ENCODE measurements around the gene CABYR.
A peak's percentile ranks its signal among the peaks of the same experiment; 100 is the strongest.

The CABYR gene

GRCh38 chr18:24138789-24139616 is at the start of gene CABYR:
TSS of gene CABYR (plus strand) at chr18:24139062. CDS start at chr18:24143115, 4,053 bp downstream.
- no peaks in the 10 kb centered on the region for H3K9me3 ChIP-seq (ENCODE audit: control insufficient read depth, low read length)
- H3K4me1 ChIP-seq (ENCODE audit: control insufficient read depth, insufficient read depth, low read length) = peaks cover 13% of the 10 kb centered on the region
- H3K4me3 ChIP-seq (ENCODE audit: low read length) = peak within 1 kb of the TSS; percentile 83
- H3K36me3 ChIP-seq (ENCODE audit: control insufficient read depth, insufficient read depth, low read length, severe bottlenecking) = peaks cover 17% of the 10 kb centered on the region
- no peaks in the 10 kb centered on the region for H3K27me3 ChIP-seq (replicated peaks; ENCODE audit: control insufficient read depth, insufficient read depth, low read length)
- peak; percentile 92 for DNase-seq (ENCODE audit: low read depth)
- H3K9ac ChIP-seq (ENCODE audit: low read length) = peak within 1 kb of the TSS; percentile 81

- peak; percentile 19 for DNase-seq (ENCODE audit: low read depth)
- no peaks in the 10 kb centered on the region for H3K27me3 ChIP-seq (replicated peaks; ENCODE audit: control insufficient read depth, insufficient read depth, low read length)
- H3K4me3 ChIP-seq (ENCODE audit: low read length) = no peak overlapping the region
- H3K9me3 ChIP-seq (ENCODE audit: control insufficient read depth, low read length) = no peaks in the 10 kb centered on the region
- H3K4me1 ChIP-seq (ENCODE audit: control insufficient read depth, insufficient read depth, low read length) = peaks cover 16% of the 10 kb centered on the region
- H3K36me3 ChIP-seq (ENCODE audit: control insufficient read depth, insufficient read depth, low read length, severe bottlenecking) = peaks cover 55% of the 10 kb centered on the region
- H3K9ac ChIP-seq (ENCODE audit: low read length) = no peak overlapping the region
These were observed 49.8 kb upstream of the CABYR start for GRCh38 chr18:24089076-24089475.

GRCh38 chr18:24089515-24090337 is 49.1 kb upstream of the CABYR start:
- Histone ChIP-seq H3K9me3 (ENCODE audit: control insufficient read depth, low read length) (no peaks in the 10 kb centered on the region), H3K36me3 (ENCODE audit: control insufficient read depth, insufficient read depth, low read length, severe bottlenecking) (peaks cover 56% of the 10 kb centered on the region), H3K27me3 (replicated peaks; ENCODE audit: control insufficient read depth, insufficient read depth, low read length) (no peaks in the 10 kb centered on the region), H3K4me1 (ENCODE audit: control insufficient read depth, insufficient read depth, low read length) (peaks cover 21% of the 10 kb centered on the region), H3K4me3 (ENCODE audit: low read length) (no peak overlapping the region), H3K9ac (ENCODE audit: low read length) (no peak overlapping the region)
- DNase-seq (ENCODE audit: low read depth) = no peak

- Histone ChIP-seq H3K27me3 (replicated peaks; ENCODE audit: control insufficient read depth, insufficient read depth, low read length) (no peaks in the 10 kb centered on the region), H3K36me3 (ENCODE audit: control insufficient read depth, insufficient read depth, low read length, severe bottlenecking) (peaks cover 49% of the 10 kb centered on the region), H3K4me1 (ENCODE audit: control insufficient read depth, insufficient read depth, low read length) (peaks cover 33% of the 10 kb centered on the region), H3K4me3 (ENCODE audit: low read length) (no peak overlapping the region), H3K9ac (ENCODE audit: low read length) (no peak overlapping the region), H3K9me3 (ENCODE audit: control insufficient read depth, low read length) (no peaks in the 10 kb centered on the region)
- no peak for DNase-seq (ENCODE audit: low read depth)
These were observed 48.0 kb upstream of the CABYR start for GRCh38 chr18:24090876-24091275.

GRCh38 chr18:24094561-24094960 is 44.3 kb upstream of the CABYR start:
- no peak overlapping the region for H3K4me3 ChIP-seq (ENCODE audit: low read length)
- peaks cover 12% of the 10 kb centered on the region for H3K9me3 ChIP-seq (ENCODE audit: control insufficient read depth, low read length)
- DNase-seq (ENCODE audit: low read depth) = peak; percentile 64
- no peaks in the 10 kb centered on the region for H3K27me3 ChIP-seq (replicated peaks; ENCODE audit: control insufficient read depth, insufficient read depth, low read length)
- no peak overlapping the region for H3K9ac ChIP-seq (ENCODE audit: low read length)
- peaks cover 41% of the 10 kb centered on the region for H3K36me3 ChIP-seq (ENCODE audit: control insufficient read depth, insufficient read depth, low read length, severe bottlenecking)
- peaks cover 25% of the 10 kb centered on the region for H3K4me1 ChIP-seq (ENCODE audit: control insufficient read depth, insufficient read depth, low read length)

- H3K9me3 ChIP-seq (ENCODE audit: control insufficient read depth, low read length) = peaks cover 12% of the 10 kb centered on the region
- no peaks in the 10 kb centered on the region for H3K27me3 ChIP-seq (replicated peaks; ENCODE audit: control insufficient read depth, insufficient read depth, low read length)
- no peak overlapping the region for H3K9ac ChIP-seq (ENCODE audit: low read length)
- peaks cover 39% of the 10 kb centered on the region for H3K36me3 ChIP-seq (ENCODE audit: control insufficient read depth, insufficient read depth, low read length, severe bottlenecking)
- DNase-seq (ENCODE audit: low read depth) = peak; percentile 15
- H3K4me1 ChIP-seq (ENCODE audit: control insufficient read depth, insufficient read depth, low read length) = peaks cover 16% of the 10 kb centered on the region
- H3K4me3 ChIP-seq (ENCODE audit: low read length) = no peak overlapping the region
These were observed 42.9 kb upstream of the CABYR start for GRCh38 chr18:24095976-24096375.

GRCh38 chr18:24103320-24104021 is 35.4 kb upstream of the CABYR start:
- no peak overlapping the region for H3K9ac ChIP-seq (ENCODE audit: low read length)
- H3K4me3 ChIP-seq (ENCODE audit: low read length) = no peak overlapping the region
- no peak for DNase-seq (ENCODE audit: low read depth)
- H3K36me3 ChIP-seq (ENCODE audit: control insufficient read depth, insufficient read depth, low read length, severe bottlenecking) = peaks cover 36% of the 10 kb centered on the region
- no peaks in the 10 kb centered on the region for H3K27me3 ChIP-seq (replicated peaks; ENCODE audit: control insufficient read depth, insufficient read depth, low read length)
- no peaks in the 10 kb centered on the region for H3K9me3 ChIP-seq (ENCODE audit: control insufficient read depth, low read length)
- peaks cover 5% of the 10 kb centered on the region for H3K4me1 ChIP-seq (ENCODE audit: control insufficient read depth, insufficient read depth, low read length)

- Histone ChIP-seq H3K4me1 (ENCODE audit: control insufficient read depth, insufficient read depth, low read length) (peaks cover 5% of the 10 kb centered on the region), H3K9me3 (ENCODE audit: control insufficient read depth, low read length) (no peaks in the 10 kb centered on the region), H3K27me3 (replicated peaks; ENCODE audit: control insufficient read depth, insufficient read depth, low read length) (no peaks in the 10 kb centered on the region), H3K36me3 (ENCODE audit: control insufficient read depth, insufficient read depth, low read length, severe bottlenecking) (peaks cover 31% of the 10 kb centered on the region), H3K4me3 (ENCODE audit: low read length) (no peak overlapping the region), H3K9ac (ENCODE audit: low read length) (no peak overlapping the region)
- DNase-seq (ENCODE audit: low read depth) = no peak
These were observed 34.4 kb upstream of the CABYR start for GRCh38 chr18:24104486-24104885.

- H3K4me1 ChIP-seq (ENCODE audit: control insufficient read depth, insufficient read depth, low read length) = peaks cover 13% of the 10 kb centered on the region
- peaks cover 25% of the 10 kb centered on the region for H3K36me3 ChIP-seq (ENCODE audit: control insufficient read depth, insufficient read depth, low read length, severe bottlenecking)
- DNase-seq (ENCODE audit: low read depth) = peak; percentile 48
- H3K9ac ChIP-seq (ENCODE audit: low read length) = no peak overlapping the region
- no peak overlapping the region for H3K4me3 ChIP-seq (ENCODE audit: low read length)
- no peaks in the 10 kb centered on the region for H3K9me3 ChIP-seq (ENCODE audit: control insufficient read depth, low read length)
- no peaks in the 10 kb centered on the region for H3K27me3 ChIP-seq (replicated peaks; ENCODE audit: control insufficient read depth, insufficient read depth, low read length)
These were observed 30.2 kb upstream of the CABYR start for GRCh38 chr18:24108641-24109040.

GRCh38 chr18:24111936-24112335 is 26.9 kb upstream of the CABYR start:
- H3K4me1 ChIP-seq (ENCODE audit: control insufficient read depth, insufficient read depth, low read length) = peaks cover 28% of the 10 kb centered on the region
- no peak overlapping the region for H3K4me3 ChIP-seq (ENCODE audit: low read length)
- H3K36me3 ChIP-seq (ENCODE audit: control insufficient read depth, insufficient read depth, low read length, severe bottlenecking) = peaks cover 45% of the 10 kb centered on the region
- H3K27me3 ChIP-seq (replicated peaks; ENCODE audit: control insufficient read depth, insufficient read depth, low read length) = no peaks in the 10 kb centered on the region
- no peak for DNase-seq (ENCODE audit: low read depth)
- no peak overlapping the region for H3K9ac ChIP-seq (ENCODE audit: low read length)
- H3K9me3 ChIP-seq (ENCODE audit: control insufficient read depth, low read length) = no peaks in the 10 kb centered on the region

- Histone ChIP-seq H3K36me3 (ENCODE audit: control insufficient read depth, insufficient read depth, low read length, severe bottlenecking) (peaks cover 46% of the 10 kb centered on the region), H3K4me3 (ENCODE audit: low read length) (no peak overlapping the region), H3K9ac (ENCODE audit: low read length) (no peak overlapping the region), H3K4me1 (ENCODE audit: control insufficient read depth, insufficient read depth, low read length) (peaks cover 28% of the 10 kb centered on the region), H3K27me3 (replicated peaks; ENCODE audit: control insufficient read depth, insufficient read depth, low read length) (no peaks in the 10 kb centered on the region), H3K9me3 (ENCODE audit: control insufficient read depth, low read length) (no peaks in the 10 kb centered on the region)
- no peak for DNase-seq (ENCODE audit: low read depth)
These were observed 26.4 kb upstream of the CABYR start for GRCh38 chr18:24112464-24112863.
